CD4-positive, alpha-beta T cell (primary cell): ENCODE measurements around the gene IL17RE. TPM values are rescaled to one million over a fixed set of nuclear protein-coding genes. Genes with fewer than 3 reads are reported as not detected.

ENCODE experiments used
- ATAC-seq: fragments of 200-7000 bp; cut with Tn5 transposase; one replicate; pipeline ENCODE4 v1.10.0; 2022; ENCODE audit warnings: mild to moderate bottlenecking; ENCODE audit not compliant: poor library complexity
- CTCF ChIA-PET: fragments of 350-600 bp; sonication (Branson Sonifier 250); formaldehyde crosslinking; loops from one replicate; lab custom pipeline; 2021; ENCODE audit warnings: antibody characterized with exemption, inconsistent platforms; lab: Charles Lee
- POLR2A ChIA-PET: fragments of 350-600 bp; sonication (Branson Sonifier 250); formaldehyde crosslinking; loops from one replicate; lab custom pipeline; 2021; ENCODE audit warnings: antibody characterized with exemption, inconsistent platforms; lab: Charles Lee
- DNase-seq, 14 experiments: peaks; one replicate each; pipeline ENCODE4 v3.0.0-alpha.2; 2013 to 2020; ENCODE audit warnings: mixed read lengths in 2 of 14
- H3K27ac ChIP-seq, 2 donors: one replicate each; pipeline versions ENCODE4 v1.5.1 to v1.7.0; 2013; ENCODE audit warnings: low read length in 2 of 2, low read depth in 1 of 2, mild to moderate bottlenecking in 1 of 2
- H3K27me3 ChIP-seq, 2 experiments: 1 replicate in 1 of 2; 2 replicates in 1 of 2; pipeline versions ENCODE4 v1.6.1 to v1.7.0; 2013; ENCODE audit warnings: low read length in 2 of 2, control low read depth in 1 of 2, mild to moderate bottlenecking in 1 of 2, moderate library complexity in 1 of 2; ENCODE audit not compliant: insufficient read depth in 2 of 2, control insufficient read depth in 1 of 2
- H3K36me3 ChIP-seq: one replicate; pipeline ENCODE4 v1.6.1; 2013; ENCODE audit warnings: low read length, control low read depth; ENCODE audit not compliant: insufficient read depth
- H3K4me1 ChIP-seq: one replicate; pipeline ENCODE4 v1.6.1; 2013; ENCODE audit warnings: low read length, control low read depth; ENCODE audit not compliant: insufficient read depth
- H3K4me3 ChIP-seq: one replicate; pipeline ENCODE4 v1.5.1; 2013; ENCODE audit warnings: mild to moderate bottlenecking, low read length, moderate library complexity
- H3K9me3 ChIP-seq, 2 experiments: 1 replicate in 1 of 2; 2 replicates in 1 of 2; pipeline versions ENCODE4 v1.6.1 to v1.7.0; 2013; ENCODE audit warnings: low read length in 2 of 2, mild to moderate bottlenecking in 2 of 2, control low read depth in 1 of 2, moderate library complexity in 1 of 2; ENCODE audit not compliant: control insufficient read depth in 1 of 2, insufficient read depth in 1 of 2
- H3K27ac Mint-ChIP-seq: one replicate; pipeline ENCODE4 v1.8.0; 2020; ENCODE audit warnings: mixed read lengths
- H3K27me3 Mint-ChIP-seq: one replicate; pipeline ENCODE4 v1.8.0; 2021; ENCODE audit warnings: mixed read lengths
- H3K36me3 Mint-ChIP-seq: one replicate; pipeline ENCODE4 v1.8.0; 2021; ENCODE audit warnings: low read depth, mixed read lengths
- H3K4me1 Mint-ChIP-seq: one replicate; pipeline ENCODE4 v1.8.0; 2021; ENCODE audit warnings: low read depth, mixed read lengths
- H3K4me3 Mint-ChIP-seq: one replicate; pipeline ENCODE4 v1.8.0; 2020; ENCODE audit warnings: mild to moderate bottlenecking, mixed read lengths
- H3K9me3 Mint-ChIP-seq: one replicate; pipeline ENCODE4 v1.8.0; 2020; ENCODE audit warnings: mixed read lengths
- intact Hi-C, 2 experiments: fragments of 100-400 bp; cut with DNase I in 1 of 2; cut with micrococcal nuclease in 1 of 2; formaldehyde crosslinking; loops; one replicate each; pipeline versions ENCODE4 v1.15.1 to v1.9.0; 2023 to 2025; cut with DNase I, micrococcal nuclease
- total RNA-seq, 174 experiments: library from RNA in 2 of 174; stranded (reverse) in 2 of 174; gene quantifications; one replicate each; pipeline ENCODE4 v1.2.3 and lab custom pipeline; 2021 to 2026
- TF ChIP-seq, protein P1 (sequence below): fragments of 200-600 bp; IDR thresholded peaks from one replicate; pipeline ENCODE4 v1.8.0; 2022; ENCODE audit warnings: antibody characterized with exemption, mild to moderate bottlenecking

The IL17RE gene
- total RNA-seq, 2 experiments from 2014 or later = 1.4 to 1.6 TPM

GRCh38 chr3:9949626-9950025, 47.0 kb downstream of the IL17RE start:
- intact Hi-C loops = loop anchor here (5.0 kb wide), 3 partner anchors 57 to 447 kb away; partner anchors contain the start of gene JAGN1 (in 1 of the 2)
- Histone ChIP-seq H3K4me3 (no peak overlapping the region), H3K27me3 (no peaks in the 10 kb centered on the region), H3K9me3 (no peaks in the 10 kb centered on the region), H3K27ac (no peak overlapping the region), H3K36me3 (peaks cover 13% of the 10 kb centered on the region), H3K4me1 (peaks cover 28% of the 10 kb centered on the region)
- ChIA-PET POLR2A (interaction anchor here (3.9 kb wide), 1 partner anchor 16 kb away, joined by 66 read pairs; the partner anchor contains the start of gene CRELD1), CTCF (interaction anchor here (1.2 kb wide), 1 partner anchor 16 kb away, joined by 3 read pairs; the partner anchor contains the start of gene CRELD1)
- H3K36me3 Mint-ChIP-seq = no peaks in the 10 kb centered on the region
- TF ChIP-seq, protein P1, sequence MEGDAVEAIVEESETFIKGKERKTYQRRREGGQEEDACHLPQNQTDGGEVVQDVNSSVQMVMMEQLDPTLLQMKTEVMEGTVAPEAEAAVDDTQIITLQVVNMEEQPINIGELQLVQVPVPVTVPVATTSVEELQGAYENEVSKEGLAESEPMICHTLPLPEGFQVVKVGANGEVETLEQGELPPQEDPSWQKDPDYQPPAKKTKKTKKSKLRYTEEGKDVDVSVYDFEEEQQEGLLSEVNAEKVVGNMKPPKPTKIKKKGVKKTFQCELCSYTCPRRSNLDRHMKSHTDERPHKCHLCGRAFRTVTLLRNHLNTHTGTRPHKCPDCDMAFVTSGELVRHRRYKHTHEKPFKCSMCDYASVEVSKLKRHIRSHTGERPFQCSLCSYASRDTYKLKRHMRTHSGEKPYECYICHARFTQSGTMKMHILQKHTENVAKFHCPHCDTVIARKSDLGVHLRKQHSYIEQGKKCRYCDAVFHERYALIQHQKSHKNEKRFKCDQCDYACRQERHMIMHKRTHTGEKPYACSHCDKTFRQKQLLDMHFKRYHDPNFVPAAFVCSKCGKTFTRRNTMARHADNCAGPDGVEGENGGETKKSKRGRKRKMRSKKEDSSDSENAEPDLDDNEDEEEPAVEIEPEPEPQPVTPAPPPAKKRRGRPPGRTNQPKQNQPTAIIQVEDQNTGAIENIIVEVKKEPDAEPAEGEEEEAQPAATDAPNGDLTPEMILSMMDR = no peak
- no peak overlapping the region for H3K27ac Mint-ChIP-seq
- peaks cover 21% of the 10 kb centered on the region for H3K4me1 Mint-ChIP-seq
- H3K9me3 Mint-ChIP-seq = no peaks in the 10 kb centered on the region
- no peak overlapping the region for H3K4me3 Mint-ChIP-seq
- no peaks in the 10 kb centered on the region for H3K27me3 Mint-ChIP-seq
- DNase-seq = no peak
- ATAC-seq = no peak

DNA sequence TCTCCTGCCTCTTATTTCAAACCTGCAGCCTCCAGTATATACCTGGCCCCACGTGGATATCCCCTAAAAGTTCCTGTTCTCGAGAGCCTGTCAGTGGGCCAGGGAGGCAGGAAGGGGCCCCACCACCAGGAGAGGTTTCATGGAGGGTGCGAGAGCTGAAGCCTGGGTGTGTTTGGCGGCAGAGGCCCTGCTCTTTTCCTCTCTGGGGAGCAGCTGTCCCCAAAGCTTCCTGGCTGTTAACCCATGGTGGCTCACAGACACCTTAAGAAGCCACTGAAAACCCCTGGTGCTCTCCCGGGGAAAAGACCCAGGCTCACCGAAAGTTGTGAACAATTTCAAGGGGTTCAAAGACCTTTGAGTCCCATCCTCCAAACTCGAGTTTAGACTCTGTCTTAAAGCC, 48.5 kb downstream of the IL17RE start:
- Mint-ChIP-seq H3K4me1 (peaks cover 21% of the 10 kb centered on the region), H3K27me3 (no peaks in the 10 kb centered on the region), H3K27ac (peak overlapping the region; percentile 41), H3K36me3 (no peaks in the 10 kb centered on the region), H3K9me3 (no peaks in the 10 kb centered on the region), H3K4me3 (peak overlapping the region; percentile 88)
- H3K4me3 ChIP-seq = peak overlapping the region; percentile 77
- H3K27me3 ChIP-seq = no peaks in the 10 kb centered on the region
- intact Hi-C loops = loop anchor here in 1 of 2 experiments (5.0 kb wide), 1 partner anchor 59 kb away; the partner anchor contains the start of gene JAGN1
- ChIA-PET POLR2A (interaction anchor here (0.6 to 3.9 kb wide), 6 partner anchors 10 to 554 kb away, joined by 3 to 66 read pairs (median 4); partner anchors contain the start of genes CRELD1, JAGN1 and SETD5), CTCF (interaction anchor here (1.8 to 3.1 kb wide), 2 partner anchors 16 to 18 kb away, joined by 4 to 20 read pairs; partner anchors contain the start of gene CRELD1)
- no peaks in the 10 kb centered on the region for H3K9me3 ChIP-seq
- H3K4me1 ChIP-seq = peaks cover 26% of the 10 kb centered on the region
- TF ChIP-seq, protein P1 = no peak
- no peak for ATAC-seq
- H3K36me3 ChIP-seq = peaks cover 9% of the 10 kb centered on the region
- no peak overlapping the region for H3K27ac ChIP-seq
- DNase-seq = peak in 1 of 14 experiments; percentile 12

GRCh38 chr3:9951598-9951961, 48.9 kb downstream of the IL17RE start:
- ChIA-PET CTCF (interaction anchor here (1.8 to 3.1 kb wide), 2 partner anchors 17 to 19 kb away, joined by 4 to 20 read pairs; partner anchors contain the start of gene CRELD1), POLR2A (interaction anchor here (0.6 to 3.9 kb wide), 8 partner anchors 18 to 555 kb away, joined by 3 to 66 read pairs (median 4); partner anchors contain the start of genes CRELD1, EMC3, FANCD2 and JAGN1)
- H3K27me3 ChIP-seq = no peaks in the 10 kb centered on the region
- Mint-ChIP-seq H3K27ac (peak overlapping the region; percentile 41), H3K9me3 (no peaks in the 10 kb centered on the region), H3K4me1 (peaks cover 21% of the 10 kb centered on the region), H3K27me3 (no peaks in the 10 kb centered on the region), H3K4me3 (peak overlapping the region; percentile 88), H3K36me3 (no peaks in the 10 kb centered on the region)
- DNase-seq (peak in 1 of 14 experiments; percentile 19), ATAC-seq (peak; percentile 10)
- peaks cover 24% of the 10 kb centered on the region for H3K4me1 ChIP-seq
- peaks cover 9% of the 10 kb centered on the region for H3K36me3 ChIP-seq
- intact Hi-C loops = loop anchor here in 1 of 2 experiments (5.0 kb wide), 1 partner anchor 59 kb away; the partner anchor contains the start of gene JAGN1
- peak overlapping the region; percentile 77 for H3K4me3 ChIP-seq
- no peak overlapping the region for H3K27ac ChIP-seq
- no peaks in the 10 kb centered on the region for H3K9me3 ChIP-seq
- TF ChIP-seq, protein P1 = no peak
